HG03135 (cell line): Measurements from ENCODE around the gene S100B.

Experiments used
- ATAC-seq: cut with Tn5 transposase; IDR thresholded peaks from one replicate; pipeline ENCODE4 v1.9.1; 2021; ENCODE audit warnings: mild to moderate bottlenecking, moderate library complexity; ENCODE audit not compliant: unreplicated experiment

The S100B gene

GRCh38 chr21:46628868-46629267 is 24.0 kb upstream of the S100B start:
- no peak for ATAC-seq

GRCh38 chr21:46627726-46628125 is 22.8 kb upstream of the S100B start:
- ATAC-seq: no peak

GRCh38 chr21:46626975-46627501 is 22.2 kb upstream of the S100B start:
- no peak for ATAC-seq

GRCh38 chr21:46626536-46626935 is 21.7 kb upstream of the S100B start:
- ATAC-seq: no peak

DNA sequence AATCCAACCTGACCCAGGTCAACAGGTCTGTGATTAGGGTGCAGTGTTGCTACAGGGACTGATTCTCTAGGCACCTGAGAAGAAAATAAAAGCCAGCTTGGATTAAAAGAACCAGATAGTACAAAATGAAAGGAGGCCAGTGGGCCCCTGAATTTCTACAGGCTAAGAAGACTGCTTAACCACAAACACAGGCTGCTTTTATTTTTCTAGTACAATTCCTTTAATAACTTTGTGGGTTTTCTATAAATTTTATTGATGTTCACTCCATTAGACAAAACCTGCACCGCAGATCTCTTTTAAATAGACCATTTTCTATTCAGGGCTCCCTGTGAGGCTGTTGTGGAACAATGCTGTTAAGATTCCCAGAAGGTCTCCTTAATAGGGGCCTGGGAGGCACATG is 20.9 kb upstream of the S100B start:
- no peak for ATAC-seq

- no peak for ATAC-seq
Measured at GRCh38 chr21:46624050-46624449, 19.2 kb upstream of the S100B start.

DNA sequence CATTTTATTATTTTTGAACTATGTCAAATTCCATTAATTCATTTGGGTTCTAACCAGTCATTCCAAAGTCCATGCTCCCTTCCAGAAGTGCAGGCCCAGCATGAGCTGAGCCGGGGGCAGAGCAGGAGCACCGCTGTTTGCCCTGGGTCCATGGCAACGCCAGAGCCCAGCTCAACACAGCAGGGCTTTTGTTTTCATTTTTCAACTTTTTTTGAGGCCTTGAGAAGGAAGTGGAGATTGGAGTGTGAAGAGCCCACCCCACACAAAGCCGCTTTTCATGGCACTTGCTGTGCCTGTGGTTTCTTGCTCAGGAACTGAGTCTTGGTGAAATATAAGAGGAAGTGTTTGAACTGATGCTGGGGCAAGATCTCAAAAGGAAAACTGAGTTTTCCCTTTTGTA is 17.3 kb upstream of the S100B start:
- no peak for ATAC-seq

DNA sequence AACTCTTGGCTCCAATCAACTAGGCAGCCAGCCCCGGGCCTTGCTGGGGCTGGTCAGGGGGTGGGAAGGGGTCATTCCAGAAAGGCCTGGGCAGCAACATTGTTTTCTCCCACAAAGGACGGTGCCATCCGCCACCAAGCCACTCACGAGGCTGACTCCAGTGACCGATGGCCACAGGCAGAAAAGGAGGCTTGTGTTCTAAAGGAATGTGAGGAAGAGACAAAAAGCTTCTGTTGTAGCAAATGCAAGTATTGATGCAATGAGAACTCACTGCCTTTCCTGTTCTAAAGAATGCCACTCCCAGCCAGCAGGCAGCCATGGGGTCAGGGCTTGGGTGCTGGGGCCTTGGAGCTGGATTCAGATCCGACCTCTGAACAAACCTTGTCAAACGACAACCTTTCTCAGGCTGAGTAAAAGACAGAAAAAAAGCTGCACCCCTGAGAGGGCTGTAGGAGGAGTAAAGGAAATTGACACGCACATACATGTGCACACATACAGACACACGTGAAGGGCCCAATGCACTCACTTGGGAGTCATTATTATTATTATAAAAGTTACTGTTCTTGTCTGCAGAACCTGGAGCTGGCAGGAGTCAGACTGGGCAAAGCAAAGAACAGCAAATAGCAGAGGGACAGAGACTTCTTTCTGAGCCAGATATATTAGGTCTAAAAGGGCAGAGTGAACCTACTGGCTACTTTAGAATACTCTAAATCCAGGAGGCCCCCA is 16.7 kb upstream of the S100B start:
- no peak for ATAC-seq

DNA sequence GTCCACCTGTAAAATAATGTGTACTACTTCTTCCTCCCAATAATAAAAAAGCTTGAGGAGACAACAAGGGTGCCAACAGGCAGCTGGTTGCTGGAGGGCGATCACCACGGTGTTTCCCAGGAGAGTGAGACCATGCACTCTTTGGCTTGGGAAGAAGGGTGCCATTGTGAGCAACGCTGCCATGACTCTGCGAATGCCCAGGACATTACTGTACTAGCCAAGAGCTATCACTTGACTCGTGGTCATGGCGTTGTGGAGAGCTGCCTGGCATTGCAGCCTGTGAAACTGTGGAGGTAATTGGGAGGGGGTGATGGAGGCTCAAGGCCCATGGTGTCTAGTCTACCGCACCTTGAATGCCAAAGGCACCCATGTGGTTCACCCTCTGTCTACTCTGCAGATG is 16.0 kb upstream of the S100B start:
- ATAC-seq: no peak

GRCh38 chr21:46619846-46620245 is 15.0 kb upstream of the S100B start:
- ATAC-seq: no peak

- ATAC-seq: no peak
Measured at GRCh38 chr21:46618738-46619379, 14.0 kb upstream of the S100B start.

- ATAC-seq: no peak
Measured at GRCh38 chr21:46617267-46618051, 12.6 kb upstream of the S100B start.

- no peak for ATAC-seq
Measured at GRCh38 chr21:46616656-46617055, 11.8 kb upstream of the S100B start.

GRCh38 chr21:46616050-46616449 is 11.2 kb upstream of the S100B start:
- no peak for ATAC-seq

DNA sequence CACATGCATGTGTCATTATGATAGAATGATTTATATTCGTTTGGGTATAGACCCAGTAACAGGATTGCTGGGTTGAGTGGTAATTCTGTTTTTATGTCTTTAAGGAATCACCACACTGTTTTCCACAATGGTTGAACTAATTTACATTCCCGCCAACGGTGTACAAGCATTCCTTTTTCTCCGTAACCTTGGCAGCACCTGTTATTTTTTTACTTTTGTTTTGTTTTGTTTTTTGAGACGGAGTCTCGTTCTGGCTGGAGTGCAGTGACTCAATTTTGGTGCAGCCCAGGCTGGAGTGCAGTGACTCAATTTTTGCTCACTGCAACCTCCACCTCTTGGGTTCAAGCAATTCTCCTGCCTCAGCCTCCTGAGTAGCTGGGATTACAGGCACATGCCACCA is 8.5 kb upstream of the S100B start:
- no peak for ATAC-seq

GRCh38 chr21:46610018-46610701 is 5.3 kb upstream of the S100B start:
- no peak for ATAC-seq

DNA sequence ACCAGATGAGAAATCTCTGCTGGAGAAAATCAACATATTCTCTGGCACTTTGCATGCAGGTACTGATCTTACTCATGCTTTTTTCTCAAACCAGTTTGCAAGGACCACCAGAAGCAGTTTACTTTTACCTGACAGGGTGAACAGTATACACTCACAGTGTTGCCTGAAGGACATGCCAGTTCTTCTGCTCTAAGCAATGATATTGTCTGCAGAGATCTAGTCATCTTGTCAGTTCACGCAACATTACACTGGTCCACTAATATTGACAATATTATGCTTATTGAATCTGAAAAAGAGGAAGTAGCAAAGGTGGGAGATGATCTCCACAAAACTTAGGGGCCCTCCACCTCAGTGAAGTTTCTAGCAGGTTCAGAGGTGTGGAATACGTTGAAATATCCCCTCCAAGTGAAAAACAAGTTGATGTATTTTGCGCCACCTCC is 3.8 kb upstream of the S100B start:
- ATAC-seq: no peak

- no peak for ATAC-seq
Measured at GRCh38 chr21:46607636-46608035, 2.8 kb upstream of the S100B start.

GRCh38 chr21:46606427-46606813 is 1.5 kb upstream of the S100B start:
- ATAC-seq: no peak

DNA sequence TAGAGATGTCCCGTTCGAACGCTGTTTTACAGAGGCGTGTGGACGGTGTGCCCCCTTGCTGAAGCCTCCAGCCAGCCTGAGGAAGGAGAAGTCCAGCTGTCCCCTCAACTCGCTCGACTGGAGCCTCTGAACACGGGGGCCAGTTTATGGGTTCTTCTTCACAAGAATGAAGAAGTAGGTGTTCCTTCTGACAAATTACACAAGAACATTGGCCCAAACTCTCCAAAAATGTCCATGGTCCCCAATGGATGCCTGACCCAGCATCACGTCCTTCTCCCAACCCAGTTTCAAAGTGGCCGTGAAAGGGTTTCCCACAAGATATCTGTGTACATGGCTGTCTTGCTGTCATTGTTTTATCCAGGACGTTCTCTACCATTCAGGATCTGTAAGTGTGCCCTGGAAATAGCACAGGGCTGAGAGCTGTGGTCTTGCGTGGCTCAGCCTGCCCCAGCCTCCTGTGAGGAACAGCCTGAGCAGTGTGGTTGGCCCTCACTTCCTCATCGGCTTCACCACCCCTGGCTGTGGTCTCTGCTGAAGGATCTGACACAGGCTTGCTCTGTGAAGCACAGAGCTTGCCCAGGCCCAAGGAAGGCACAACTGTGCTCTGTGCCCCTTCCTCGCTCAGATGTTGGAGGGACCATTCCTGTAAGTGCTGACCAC is 1.0 kb upstream of the S100B start:
- no peak for ATAC-seq
